ENCODE measurements around the gene STK33.
A peak's percentile ranks its signal among the peaks of the same experiment; 100 is the strongest.

The STK33 gene

GRCh38 chr11:8603696-8604077 lies 9.7 kb upstream of the STK33 start:
- no peak for DNase-seq (ENCODE audit: low spot score)

GRCh38 chr11:8601376-8602133 lies 7.5 kb upstream of the STK33 start:
- DNase-seq (ENCODE audit: low spot score) = no peak

GRCh38 chr11:8598506-8598905 lies 4.5 kb upstream of the STK33 start:
- no peak for DNase-seq (ENCODE audit: low spot score)

DNA sequence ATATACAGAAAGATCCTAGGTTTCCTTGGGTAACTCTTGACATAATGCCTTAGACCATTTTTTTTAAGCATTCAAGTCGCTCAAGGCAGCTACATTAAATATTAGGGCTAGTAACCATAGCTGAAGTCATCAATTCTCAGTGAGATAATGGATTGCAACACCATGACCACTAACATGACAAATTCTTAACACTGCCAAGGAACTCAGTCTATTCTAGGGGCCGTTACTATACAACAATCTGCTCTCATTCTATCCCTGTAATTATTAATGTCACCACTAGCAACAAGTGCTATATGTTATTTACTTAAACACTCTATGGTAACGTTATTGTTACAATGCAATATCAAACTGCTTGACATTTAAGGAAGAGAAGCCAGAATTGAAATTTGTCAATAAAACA lies 3.2 kb upstream of the STK33 start:
- peak; percentile 57 for DNase-seq (ENCODE audit: low spot score)

GRCh38 chr11:8596504-8597046 lies 2.5 kb upstream of the STK33 start:
- no peak for DNase-seq (ENCODE audit: low spot score)

DNA sequence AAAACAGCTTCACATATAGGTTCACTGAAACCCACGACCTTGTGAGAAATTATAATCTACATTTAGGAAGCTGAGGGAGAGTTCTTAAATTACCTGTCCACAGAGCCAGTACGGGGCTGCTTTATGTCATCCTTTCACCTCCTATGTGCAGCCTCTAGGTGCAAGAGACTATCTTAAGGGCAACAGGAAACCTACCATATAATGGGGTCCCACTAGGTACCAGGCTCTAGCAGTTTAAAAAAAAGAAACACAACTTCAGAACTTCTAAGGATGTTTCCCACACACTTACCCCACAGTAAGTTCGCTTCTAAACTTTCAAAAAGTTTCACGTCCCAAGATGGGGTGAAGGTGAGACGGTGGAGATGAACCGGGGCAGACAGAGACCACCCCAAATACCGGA lies 573 bp downstream of the STK33 start:
- DNase-seq (ENCODE audit: low spot score) = no peak

DNA sequence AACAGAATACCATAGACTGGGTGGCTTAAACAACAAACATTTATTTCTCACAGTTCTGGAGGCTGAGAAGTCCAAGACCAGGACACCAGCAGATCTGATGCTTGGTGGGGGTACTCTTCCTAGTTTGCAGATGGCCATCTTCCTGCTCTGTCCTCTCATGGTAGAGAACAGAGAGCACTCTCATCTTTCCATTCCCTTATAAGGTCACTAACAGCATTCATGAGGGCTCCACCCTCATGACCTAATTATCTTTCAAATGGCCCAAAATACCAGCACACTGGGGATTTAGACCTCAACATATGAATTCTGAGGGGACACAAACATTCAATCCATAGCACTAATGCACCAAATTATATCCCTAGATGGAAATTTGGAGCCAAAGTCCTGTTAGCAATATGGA lies 6.1 kb downstream of the STK33 start:
- no peak for DNase-seq (ENCODE audit: low spot score)

- DNase-seq (ENCODE audit: low spot score) = peak; percentile 43
Measured at GRCh38 chr11:8586805-8587204, 7.2 kb downstream of the STK33 start.

DNA sequence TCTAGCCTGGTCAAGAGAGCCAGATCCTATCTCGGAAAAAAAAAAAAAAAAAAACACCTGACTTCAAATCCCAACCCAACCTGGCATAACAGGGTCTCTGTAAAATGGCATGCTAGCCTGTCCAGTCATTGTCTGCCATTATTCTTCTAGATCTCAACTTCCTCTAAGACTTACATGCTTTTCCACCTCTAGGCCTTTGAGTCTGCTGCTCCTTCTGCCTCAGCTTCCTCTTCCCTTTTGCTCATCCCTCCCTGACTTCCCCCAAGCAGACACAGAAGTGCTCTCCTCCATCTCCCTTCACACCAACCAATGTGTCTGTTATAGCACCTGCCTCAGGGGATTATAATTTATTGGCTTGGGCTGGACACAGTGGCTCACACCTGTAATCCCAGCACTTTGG lies 7.8 kb downstream of the STK33 start:
- DNase-seq (ENCODE audit: low spot score) = no peak

GRCh38 chr11:8584511-8584910 lies 9.5 kb downstream of the STK33 start:
- DNase-seq (ENCODE audit: low spot score) = no peak

DNA sequence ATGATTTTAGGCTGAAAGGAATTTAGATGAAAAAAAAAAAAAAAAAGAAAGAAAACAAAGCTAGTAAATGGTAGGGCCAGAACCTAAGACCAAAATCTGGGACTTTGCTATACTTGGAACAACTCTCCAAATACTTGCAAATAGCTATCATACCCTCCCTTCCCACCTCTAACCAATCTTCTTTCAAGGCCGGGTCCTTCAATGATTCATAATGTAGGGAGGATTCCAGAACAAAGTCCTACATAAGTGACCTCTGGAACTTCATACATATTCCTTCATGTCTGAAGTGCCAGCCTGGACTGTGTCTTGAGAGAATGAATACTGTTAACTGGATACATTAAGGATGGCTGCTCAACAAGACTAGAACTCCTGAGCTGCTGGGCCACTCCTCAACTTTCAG lies 9.9 kb downstream of the STK33 start:
- DNase-seq (ENCODE audit: low spot score) = peak; percentile 31

- no peak for DNase-seq (ENCODE audit: low spot score)
Measured at GRCh38 chr11:8581300-8581699, 12.7 kb downstream of the STK33 start.

GRCh38 chr11:8577791-8578581 lies 16.0 kb downstream of the STK33 start:
- peak; percentile 46 for DNase-seq (ENCODE audit: low spot score)

- DNase-seq (ENCODE audit: low spot score) = no peak
Measured at GRCh38 chr11:8574798-8575197, 19.2 kb downstream of the STK33 start.

- no peak for DNase-seq (ENCODE audit: low spot score)
Measured at GRCh38 chr11:8573777-8574176, 20.3 kb downstream of the STK33 start.

DNA sequence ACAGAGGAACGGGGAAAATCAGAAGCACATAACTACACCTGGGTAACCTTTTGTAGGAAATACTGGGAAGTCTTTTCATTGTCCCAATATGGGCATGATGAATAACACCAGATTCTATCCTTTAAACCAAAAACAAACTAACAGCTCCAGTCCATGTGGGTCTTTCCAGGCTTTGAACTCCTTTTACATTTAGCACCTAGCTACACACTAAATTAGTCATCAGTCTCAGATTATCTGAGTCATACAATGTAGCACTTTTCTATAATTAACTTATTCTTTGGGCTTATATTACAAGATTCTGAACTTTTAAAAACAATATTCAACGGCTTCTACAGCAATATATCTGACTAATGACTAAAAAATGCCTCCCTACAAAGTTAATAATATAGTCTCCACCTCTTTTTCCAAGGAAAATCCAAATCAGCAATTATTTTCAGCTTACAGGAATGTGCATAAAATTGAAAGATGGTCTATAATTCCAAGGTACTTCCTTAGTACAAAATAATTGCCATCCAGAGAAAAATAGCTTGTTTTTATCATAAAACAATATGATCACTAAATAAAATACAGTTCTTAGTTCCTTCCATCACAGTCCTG lies 26.3 kb downstream of the STK33 start:
- peak; percentile 47 for DNase-seq (ENCODE audit: low spot score)

GRCh38 chr11:8566613-8567210 lies 27.3 kb downstream of the STK33 start:
- DNase-seq (ENCODE audit: low spot score) = peak; percentile 60

DNA sequence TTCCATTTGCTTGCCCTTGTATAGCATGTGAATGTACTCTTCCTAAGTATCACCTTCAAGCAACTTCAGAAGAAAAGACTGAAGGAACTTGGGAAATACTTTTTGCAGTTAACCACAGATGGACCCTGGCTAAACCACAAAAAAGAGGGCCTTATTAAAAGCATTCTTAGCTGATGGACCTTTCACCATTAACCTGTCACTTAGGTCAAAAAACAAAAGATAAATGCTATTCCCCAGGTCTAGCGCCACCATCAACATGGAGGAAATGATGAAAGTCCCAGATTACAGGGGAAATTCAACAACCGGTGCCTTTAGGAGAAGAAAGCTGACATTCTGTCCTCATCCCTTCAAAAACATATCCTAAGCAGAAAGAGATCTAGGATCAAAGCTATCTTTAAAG lies 29.5 kb downstream of the STK33 start:
- no peak for DNase-seq (ENCODE audit: low spot score)

- no peak for DNase-seq (ENCODE audit: low spot score)
Measured at GRCh38 chr11:8561461-8561860, 32.6 kb downstream of the STK33 start.

DNA sequence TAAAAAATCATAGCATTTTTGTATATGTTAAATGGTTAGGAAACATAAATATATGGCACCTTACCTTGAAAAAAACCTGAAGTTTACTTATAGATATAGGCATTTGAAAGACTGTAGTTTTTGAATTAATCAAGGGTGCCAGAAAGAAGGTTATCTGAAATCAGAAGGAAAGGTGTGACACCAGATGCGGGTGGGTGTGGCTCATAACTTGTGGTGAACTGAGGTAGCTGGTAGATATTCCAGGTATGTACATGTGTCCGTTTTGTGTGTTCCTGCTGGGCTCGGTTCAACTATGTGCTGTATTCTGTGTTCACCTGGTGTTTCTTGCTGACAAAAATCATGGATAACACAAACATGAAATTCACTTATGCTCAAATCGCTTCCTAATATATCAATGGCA lies 35.6 kb downstream of the STK33 start:
- no peak for DNase-seq (ENCODE audit: low spot score)

DNA sequence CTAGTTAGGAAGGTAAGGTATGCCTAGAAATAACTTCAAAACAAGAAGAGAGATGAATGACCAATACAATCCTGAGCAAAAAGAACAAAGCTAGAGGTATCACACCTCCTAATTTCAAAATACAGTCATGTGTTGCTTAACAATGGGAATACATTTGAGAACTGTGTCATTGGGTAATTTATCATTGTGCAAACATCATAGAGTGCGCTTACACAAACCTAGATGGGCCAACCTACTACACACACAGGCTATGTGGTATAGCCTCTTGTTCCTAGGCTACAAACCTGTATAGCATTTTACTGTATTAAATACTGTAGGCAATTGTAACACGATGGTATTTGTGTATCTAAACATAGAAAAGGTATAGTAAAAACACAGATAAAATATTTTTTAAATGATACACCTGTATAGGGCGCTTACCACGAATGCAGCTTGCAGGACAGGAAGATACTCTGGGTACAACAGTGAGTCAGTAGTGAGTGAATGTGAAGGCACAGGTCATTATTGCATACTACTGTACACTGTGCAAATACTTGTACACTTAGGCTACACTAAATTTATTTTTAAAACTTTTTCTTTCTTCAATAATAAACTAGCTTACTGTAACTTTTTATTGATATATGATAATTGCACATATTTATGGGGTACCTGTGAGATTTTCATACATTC lies 48.2 kb downstream of the STK33 start:
- DNase-seq (ENCODE audit: low spot score) = no peak

GRCh38 chr11:8544807-8545206 lies 49.2 kb downstream of the STK33 start:
- DNase-seq (ENCODE audit: low spot score) = no peak

All from kidney tubule cell (primary cell).